Upper lobe of left lung (tissue), 6 donors: Measurements from ENCODE around the gene CCND1. TPM values are rescaled to one million over a fixed set of nuclear protein-coding genes. Genes with fewer than 3 reads are reported as not detected.
A peak's percentile ranks its signal among the peaks of the same experiment; 100 is the strongest.

Source experiments
- ATAC-seq, 2 donors: fragments of 200-7000 bp; cut with Tn5 transposase; one replicate each; pipeline ENCODE4 v1.9.1; 2022; ENCODE audit warnings: mild to moderate bottlenecking in 2 of 2, moderate library complexity in 2 of 2; ENCODE audit not compliant: low FRiP score in 2 of 2
- DNase-seq, 2 donors: peaks; one replicate each; pipeline ENCODE4 v3.0.0-alpha.2; 2019 to 2020
- H3K27ac ChIP-seq, 4 donors: fragments of 200-600 bp; sonication (generic); one replicate each; pipeline ENCODE4 v1.5.1; 2016 to 2019
- H3K27me3 ChIP-seq, 4 donors: fragments of 200-600 bp; sonication (generic); one replicate each; pipeline ENCODE4 v1.5.1; 2017 to 2019
- H3K36me3 ChIP-seq, 4 donors: fragments of 200-600 bp; sonication (generic); one replicate each; pipeline ENCODE4 v1.5.1; 2016 to 2019
- H3K4me1 ChIP-seq, 4 donors: fragments of 200-600 bp; sonication (generic); one replicate each; pipeline ENCODE4 v1.5.1; 2018 to 2019
- H3K4me3 ChIP-seq, 4 donors: fragments of 200-600 bp; sonication (generic); one replicate each; pipeline ENCODE4 v1.5.1; 2017 to 2019; ENCODE audit warnings: mild to moderate bottlenecking in 2 of 4, moderate library complexity in 1 of 4
- H3K9me3 ChIP-seq, 4 donors: fragments of 200-600 bp; sonication (generic); one replicate each; pipeline ENCODE4 v1.5.1; 2018 to 2019
- EP300 ChIP-seq, 4 donors: sonication (generic); formaldehyde crosslinking; IDR thresholded peaks; one replicate each; pipeline ENCODE4 v1.5.1; 2017; ENCODE audit warnings: antibody characterized with exemption in 4 of 4, control low read depth in 2 of 4
- POLR2A ChIP-seq, 4 donors: fragments of 450-650 bp; IDR thresholded peaks; one replicate each; pipeline ENCODE4 v1.5.1; 2016 to 2017; ENCODE audit warnings: antibody characterized with exemption in 4 of 4, mild to moderate bottlenecking in 2 of 4
- POLR2AphosphoS5 ChIP-seq, 2 donors: sonication (generic); formaldehyde crosslinking; IDR thresholded peaks; one replicate each; pipeline ENCODE4 v1.5.1; 2017; ENCODE audit warnings: antibody characterized with exemption in 2 of 2
- WGBS, 2 donors: methylation state at CpG; one replicate each; pipeline ENCODE4 v1.1.5; 2017 to 2018; 5-methylcytosine and 5-hydroxymethylcytosine counted together
- total RNA-seq, 6 donors: library from RNA; depleted of rRNA in 4 of 6; stranded (reverse); fragments of >200 nt in 4 of 6; gene quantifications; one replicate each; pipeline versions ENCODE4 v1.1.0 to v1.2.1, GENCODE V29; 2016 to 2021
- TF ChIP-seq, protein P1 (sequence below), 6 experiments: fragments of 450-650 bp in 4 of 6; fragments of 200-600 bp in 2 of 6; sonication (generic) in 2 of 6; IDR thresholded peaks; one replicate each; pipeline ENCODE4 v1.5.1; 2016 to 2019; ENCODE audit warnings: antibody characterized with exemption in 6 of 6
- donor health status: DM: no; HTN: no; CAD: no; lungs with moderate emphysema.
- donor health status: DM: no; HTN: yes; CAD: no; lungs with severe emphysema.

The CCND1 gene
- total RNA-seq, 6 donors from 2014 or later: 23.0 to 404 (median 237) TPM

DNA sequence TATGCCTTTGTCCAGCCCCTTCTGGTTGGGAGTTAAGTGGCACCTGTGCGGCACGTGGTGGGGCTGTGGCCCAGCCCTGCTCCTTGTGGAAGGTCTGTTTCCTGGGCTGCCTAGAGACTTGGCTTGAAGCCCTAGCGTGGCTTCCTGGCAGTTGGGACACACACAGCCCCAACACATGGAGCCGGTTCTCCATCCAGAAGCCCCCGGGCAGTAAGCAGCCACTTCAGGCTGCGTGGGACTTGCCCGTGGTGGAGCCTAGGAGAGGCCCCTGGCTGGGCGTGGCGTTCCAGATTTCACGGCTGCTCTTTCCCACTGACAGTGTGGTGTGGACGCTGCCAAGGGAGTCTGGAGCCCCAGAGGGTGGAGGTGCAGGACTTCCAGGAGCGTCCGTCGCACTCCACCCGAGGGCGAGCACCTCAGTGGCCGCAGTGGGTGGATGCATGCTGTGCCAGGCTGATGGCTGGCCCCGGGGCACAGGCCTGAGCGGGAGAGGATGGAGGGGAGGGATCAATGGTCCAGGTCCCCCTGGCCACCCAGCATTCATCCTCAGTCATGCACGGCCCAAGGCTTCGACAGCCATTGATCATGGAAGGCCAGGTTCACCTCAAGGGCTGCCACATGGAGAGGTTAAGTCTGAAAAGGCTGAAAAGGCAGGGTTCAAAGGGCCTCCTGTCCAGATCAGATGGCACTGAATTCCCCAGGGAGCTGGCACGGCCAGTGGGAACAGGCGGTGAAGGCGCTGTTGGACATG, 9.3 kb downstream of the CCND1 start:
- no peaks in the 10 kb centered on the region for H3K9me3 ChIP-seq
- H3K4me1 ChIP-seq: peaks cover 0 to 17% (median under 1%) of the 10 kb centered on the region in 4 donors
- 71 to 79% methylated on average over 16 to 21 of the region's 24 CpGs for WGBS, 2 donors
- peaks cover 0 to 72% (median 42%) of the 10 kb centered on the region in 4 donors for H3K36me3 ChIP-seq
- DNase-seq (no peak), ATAC-seq (peak in 1 of 2 donors; percentile 2)
- H3K4me3 ChIP-seq: no peak overlapping the region
- no peak overlapping the region for H3K27ac ChIP-seq
- TF ChIP-seq, protein P1, sequence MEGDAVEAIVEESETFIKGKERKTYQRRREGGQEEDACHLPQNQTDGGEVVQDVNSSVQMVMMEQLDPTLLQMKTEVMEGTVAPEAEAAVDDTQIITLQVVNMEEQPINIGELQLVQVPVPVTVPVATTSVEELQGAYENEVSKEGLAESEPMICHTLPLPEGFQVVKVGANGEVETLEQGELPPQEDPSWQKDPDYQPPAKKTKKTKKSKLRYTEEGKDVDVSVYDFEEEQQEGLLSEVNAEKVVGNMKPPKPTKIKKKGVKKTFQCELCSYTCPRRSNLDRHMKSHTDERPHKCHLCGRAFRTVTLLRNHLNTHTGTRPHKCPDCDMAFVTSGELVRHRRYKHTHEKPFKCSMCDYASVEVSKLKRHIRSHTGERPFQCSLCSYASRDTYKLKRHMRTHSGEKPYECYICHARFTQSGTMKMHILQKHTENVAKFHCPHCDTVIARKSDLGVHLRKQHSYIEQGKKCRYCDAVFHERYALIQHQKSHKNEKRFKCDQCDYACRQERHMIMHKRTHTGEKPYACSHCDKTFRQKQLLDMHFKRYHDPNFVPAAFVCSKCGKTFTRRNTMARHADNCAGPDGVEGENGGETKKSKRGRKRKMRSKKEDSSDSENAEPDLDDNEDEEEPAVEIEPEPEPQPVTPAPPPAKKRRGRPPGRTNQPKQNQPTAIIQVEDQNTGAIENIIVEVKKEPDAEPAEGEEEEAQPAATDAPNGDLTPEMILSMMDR (IDR thresholded peaks at IDR 0.05): no peak
- TF ChIP-seq EP300 (IDR thresholded peaks at IDR 0.05): no peak
- no peak for TF ChIP-seq POLR2A (IDR thresholded peaks at IDR 0.05)
- TF ChIP-seq POLR2AphosphoS5 (IDR thresholded peaks at IDR 0.05): no peak
- H3K27me3 ChIP-seq: no peaks in the 10 kb centered on the region

DNA sequence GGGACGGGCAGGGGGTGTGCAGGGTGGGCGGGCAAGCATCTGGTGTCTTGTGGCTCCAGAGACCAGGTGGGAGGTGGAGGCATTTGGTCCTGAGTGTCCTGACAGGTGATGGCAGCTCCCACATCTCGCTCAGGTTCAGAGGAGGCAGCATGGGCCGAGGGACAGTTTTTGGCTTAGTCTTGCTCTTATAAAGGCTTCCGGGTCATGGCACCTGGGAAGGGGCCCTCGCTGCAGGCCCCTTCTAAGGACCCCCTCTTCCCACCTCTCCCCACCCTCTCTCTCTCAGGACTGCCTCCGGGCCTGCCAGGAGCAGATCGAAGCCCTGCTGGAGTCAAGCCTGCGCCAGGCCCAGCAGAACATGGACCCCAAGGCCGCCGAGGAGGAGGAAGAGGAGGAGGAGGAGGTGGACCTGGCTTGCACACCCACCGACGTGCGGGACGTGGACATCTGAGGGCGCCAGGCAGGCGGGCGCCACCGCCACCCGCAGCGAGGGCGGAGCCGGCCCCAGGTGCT, 9.9 kb downstream of the CCND1 start:
- H3K4me3 ChIP-seq: no peak overlapping the region
- TF ChIP-seq POLR2A (IDR thresholded peaks at IDR 0.05) (no peak), POLR2AphosphoS5 (IDR thresholded peaks at IDR 0.05) (no peak), EP300 (IDR thresholded peaks at IDR 0.05) (no peak)
- TF ChIP-seq, protein P1 (IDR thresholded peaks at IDR 0.05): no peak
- H3K4me1 ChIP-seq: peaks cover 0 to 15% (median 0%) of the 10 kb centered on the region in 4 donors
- peaks cover 0 to 72% (median 42%) of the 10 kb centered on the region in 4 donors for H3K36me3 ChIP-seq
- DNase-seq (no peak), ATAC-seq (no peak)
- H3K27me3 ChIP-seq: no peaks in the 10 kb centered on the region
- peak overlapping the region in 1 of 4 donors; percentile 18 for H3K27ac ChIP-seq
- no peaks in the 10 kb centered on the region for H3K9me3 ChIP-seq
- 87 to 91% methylated on average over 18 to 19 of the region's 23 CpGs for WGBS, 2 donors

DNA sequence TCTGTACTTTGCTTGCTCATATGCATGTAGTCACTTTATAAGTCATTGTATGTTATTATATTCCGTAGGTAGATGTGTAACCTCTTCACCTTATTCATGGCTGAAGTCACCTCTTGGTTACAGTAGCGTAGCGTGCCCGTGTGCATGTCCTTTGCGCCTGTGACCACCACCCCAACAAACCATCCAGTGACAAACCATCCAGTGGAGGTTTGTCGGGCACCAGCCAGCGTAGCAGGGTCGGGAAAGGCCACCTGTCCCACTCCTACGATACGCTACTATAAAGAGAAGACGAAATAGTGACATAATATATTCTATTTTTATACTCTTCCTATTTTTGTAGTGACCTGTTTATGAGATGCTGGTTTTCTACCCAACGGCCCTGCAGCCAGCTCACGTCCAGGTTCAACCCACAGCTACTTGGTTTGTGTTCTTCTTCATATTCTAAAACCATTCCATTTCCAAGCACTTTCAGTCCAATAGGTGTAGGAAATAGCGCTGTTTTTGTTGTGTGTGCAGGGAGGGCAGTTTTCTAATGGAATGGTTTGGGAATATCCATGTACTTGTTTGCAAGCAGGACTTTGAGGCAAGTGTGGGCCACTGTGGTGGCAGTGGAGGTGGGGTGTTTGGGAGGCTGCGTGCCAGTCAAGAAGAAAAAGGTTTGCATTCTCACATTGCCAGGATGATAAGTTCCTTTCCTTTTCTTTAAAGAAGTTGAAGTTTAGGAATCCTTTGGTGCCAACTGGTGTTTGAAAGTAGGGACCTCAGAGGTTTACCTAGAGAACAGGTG, 11.1 kb downstream of the CCND1 start:
- 89 to 91% methylated on average over 15 of the region's 15 CpGs for WGBS, 2 donors
- H3K9me3 ChIP-seq: no peaks in the 10 kb centered on the region
- H3K27me3 ChIP-seq: no peaks in the 10 kb centered on the region
- no peak for DNase-seq
- peaks cover 0 to 10% (median 0%) of the 10 kb centered on the region in 4 donors for H3K4me1 ChIP-seq
- no peak overlapping the region for H3K4me3 ChIP-seq
- ATAC-seq: no peak
- no peak overlapping the region for H3K27ac ChIP-seq
- TF ChIP-seq POLR2AphosphoS5 (IDR thresholded peaks at IDR 0.05) (no peak), EP300 (IDR thresholded peaks at IDR 0.05) (no peak), POLR2A (IDR thresholded peaks at IDR 0.05) (no peak)
- TF ChIP-seq, protein P1 (IDR thresholded peaks at IDR 0.05): no peak
- peaks cover 0 to 72% (median 42%) of the 10 kb centered on the region in 4 donors for H3K36me3 ChIP-seq

DNA sequence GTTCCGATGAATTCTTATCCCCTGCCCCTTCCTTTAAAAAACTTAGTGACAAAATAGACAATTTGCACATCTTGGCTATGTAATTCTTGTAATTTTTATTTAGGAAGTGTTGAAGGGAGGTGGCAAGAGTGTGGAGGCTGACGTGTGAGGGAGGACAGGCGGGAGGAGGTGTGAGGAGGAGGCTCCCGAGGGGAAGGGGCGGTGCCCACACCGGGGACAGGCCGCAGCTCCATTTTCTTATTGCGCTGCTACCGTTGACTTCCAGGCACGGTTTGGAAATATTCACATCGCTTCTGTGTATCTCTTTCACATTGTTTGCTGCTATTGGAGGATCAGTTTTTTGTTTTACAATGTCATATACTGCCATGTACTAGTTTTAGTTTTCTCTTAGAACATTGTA, 12.0 kb downstream of the CCND1 start:
- ATAC-seq (no peak), DNase-seq (no peak)
- Histone ChIP-seq H3K9me3 (no peaks in the 10 kb centered on the region), H3K27me3 (no peaks in the 10 kb centered on the region), H3K36me3 (peaks cover 0 to 66% (median 42%) of the 10 kb centered on the region in 4 donors), H3K4me1 (peaks cover 0 to 10% (median under 1%) of the 10 kb centered on the region in 4 donors), H3K4me3 (no peak overlapping the region), H3K27ac (no peak overlapping the region)
- TF ChIP-seq POLR2AphosphoS5 (IDR thresholded peaks at IDR 0.05) (no peak), EP300 (IDR thresholded peaks at IDR 0.05) (no peak), POLR2A (IDR thresholded peaks at IDR 0.05) (no peak)
- TF ChIP-seq, protein P1 (IDR thresholded peaks at IDR 0.05): no peak
- WGBS, 2 donors: 78% methylated on average over 11 of the region's 11 CpGs
